HepG2 (cell line): ENCODE data around the gene SAPCD1.

Experiments used
- HOXA7 ChIP-seq: sonication (generic); formaldehyde crosslinking; IDR thresholded peaks from 2 replicates; pipeline ENCODE4 v1.8.1; 2022; ENCODE audit warnings: mild to moderate bottlenecking, missing genetic modification reagents, moderate library complexity
- PRPF4 ChIP-seq: fragments of 200-400 bp; formaldehyde crosslinking; IDR thresholded peaks from 2 replicates; pipeline ENCODE4 v1.6.1; 2016; ENCODE audit warnings: low read length, low read depth; ENCODE audit not compliant: poor library complexity, severe bottlenecking
- RFX5 ChIP-seq: IDR thresholded peaks from 2 replicates; pipeline ENCODE4 v1.6.1; 2011; ENCODE audit warnings: low read depth, low read length, improper control_type of control experiment
- ZFP37 ChIP-seq: sonication (generic); formaldehyde crosslinking; IDR thresholded peaks from 2 replicates; pipeline ENCODE4 v1.4.0; 2020; ENCODE audit warnings: missing genetic modification reagents, borderline replicate concordance
- TF ChIP-seq, protein P1 (sequence below): sonication (generic); formaldehyde crosslinking; IDR thresholded peaks from 2 replicates; pipeline ENCODE4 v1.5.0; 2020; ENCODE audit warnings: mild to moderate bottlenecking, missing genetic modification reagents, moderate library complexity

DNA sequence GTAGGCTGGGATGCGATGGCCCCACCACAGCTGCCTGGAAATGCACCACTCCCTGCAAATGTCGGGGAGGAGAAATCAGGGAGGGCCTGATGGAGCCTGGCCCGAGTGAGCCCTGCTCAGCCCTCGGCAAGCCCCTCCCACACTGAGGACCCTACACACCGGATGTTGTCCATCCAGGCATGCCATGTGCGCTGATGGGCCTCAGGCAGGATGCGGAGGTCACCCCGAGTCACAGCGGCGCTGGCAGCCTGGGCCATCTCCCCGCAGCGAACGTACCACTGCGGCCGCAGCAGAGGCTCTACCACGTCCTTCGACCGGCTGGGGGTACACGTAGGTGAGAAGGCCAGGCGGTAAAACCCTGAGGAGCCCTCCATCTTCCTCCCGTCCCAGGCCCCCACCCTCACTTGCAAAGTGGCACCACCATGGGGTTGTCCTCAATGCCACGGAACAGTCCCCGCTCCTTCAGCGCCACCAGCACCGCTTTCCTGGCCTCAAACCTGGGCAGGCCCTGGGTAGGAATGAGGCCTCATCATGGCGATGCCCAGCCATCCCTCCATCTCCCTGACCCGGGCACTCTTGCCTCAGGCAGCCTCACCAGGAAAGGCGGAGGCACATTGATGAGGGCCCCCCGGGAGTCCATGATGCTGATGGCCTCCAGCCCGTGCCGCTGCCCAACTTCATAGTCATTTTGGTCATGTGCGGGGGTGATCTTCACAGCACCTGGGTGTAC is 19.8 kb downstream of the SAPCD1 start:
- TF ChIP-seq ZFP37 (CRISPR knock-in tag), result no peak
- TF ChIP-seq RFX5, result no peak
- no peak for TF ChIP-seq HOXA7 (CRISPR knock-in tag)
- TF ChIP-seq, protein P1, sequence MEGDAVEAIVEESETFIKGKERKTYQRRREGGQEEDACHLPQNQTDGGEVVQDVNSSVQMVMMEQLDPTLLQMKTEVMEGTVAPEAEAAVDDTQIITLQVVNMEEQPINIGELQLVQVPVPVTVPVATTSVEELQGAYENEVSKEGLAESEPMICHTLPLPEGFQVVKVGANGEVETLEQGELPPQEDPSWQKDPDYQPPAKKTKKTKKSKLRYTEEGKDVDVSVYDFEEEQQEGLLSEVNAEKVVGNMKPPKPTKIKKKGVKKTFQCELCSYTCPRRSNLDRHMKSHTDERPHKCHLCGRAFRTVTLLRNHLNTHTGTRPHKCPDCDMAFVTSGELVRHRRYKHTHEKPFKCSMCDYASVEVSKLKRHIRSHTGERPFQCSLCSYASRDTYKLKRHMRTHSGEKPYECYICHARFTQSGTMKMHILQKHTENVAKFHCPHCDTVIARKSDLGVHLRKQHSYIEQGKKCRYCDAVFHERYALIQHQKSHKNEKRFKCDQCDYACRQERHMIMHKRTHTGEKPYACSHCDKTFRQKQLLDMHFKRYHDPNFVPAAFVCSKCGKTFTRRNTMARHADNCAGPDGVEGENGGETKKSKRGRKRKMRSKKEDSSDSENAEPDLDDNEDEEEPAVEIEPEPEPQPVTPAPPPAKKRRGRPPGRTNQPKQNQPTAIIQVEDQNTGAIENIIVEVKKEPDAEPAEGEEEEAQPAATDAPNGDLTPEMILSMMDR, result no peak
- TF ChIP-seq PRPF4, result no peak
